Activated CD4-positive, alpha-beta T cell treated with anti-CD3 and anti-CD28 coated beads, Interleukin-10, Interleukin-2, amounts not matched to agents 100 ng/mL and 50 ng/mL, durations not matched to agents 16 hours and 8 hours (primary cell): Measurements from ENCODE around the gene ADGRB3.
"Not testable (repeated sequence)": the region's sequence is repeated elsewhere in the genome, so short reads cannot be mapped to it uniquely, and the experiment has no call there.

Experiments
- DNase-seq: peaks from one replicate; pipeline ENCODE4 v3.0.0-alpha.2; 2020

ADGRB3 gene

DNA sequence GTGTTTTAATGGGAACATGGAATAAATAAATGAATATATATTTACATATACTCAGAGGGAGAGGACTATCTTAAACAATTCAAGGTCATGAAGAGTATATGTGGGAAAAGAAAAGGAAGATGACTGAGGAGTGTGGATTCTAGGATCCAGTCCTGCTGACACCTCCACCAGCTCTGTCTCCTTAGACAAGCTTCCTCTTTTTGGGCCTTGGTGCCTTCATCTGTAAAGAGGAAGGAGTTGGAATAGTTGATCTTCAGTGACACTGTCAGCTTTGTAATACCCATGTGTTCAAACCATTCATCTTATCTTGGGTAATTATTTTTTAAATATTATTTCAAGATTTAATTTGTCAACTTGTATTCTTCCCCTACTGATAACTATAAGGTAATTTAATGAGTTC lies 338.0 kb downstream of the ADGRB3 start:
- DNase-seq, result no peak

DNA sequence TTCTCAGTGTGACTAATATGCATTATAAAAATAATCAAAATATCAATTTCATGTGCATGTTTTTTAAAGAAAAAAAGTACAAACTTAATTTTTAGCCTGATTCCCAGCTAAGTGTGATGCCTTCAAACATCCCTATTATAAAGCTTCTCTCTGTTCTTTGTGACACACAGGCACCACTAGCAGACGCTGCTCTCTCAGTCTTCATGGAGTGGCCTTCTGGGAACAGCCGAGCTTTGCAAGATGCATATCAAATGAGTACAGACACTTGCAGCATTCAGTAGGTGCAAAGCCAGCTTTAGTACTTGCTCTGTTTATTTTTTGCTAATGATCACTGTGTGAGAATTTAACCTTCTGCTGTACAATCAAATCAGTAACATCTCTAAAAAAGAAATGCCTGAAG lies 340.0 kb downstream of the ADGRB3 start:
- no peak for DNase-seq

DNA sequence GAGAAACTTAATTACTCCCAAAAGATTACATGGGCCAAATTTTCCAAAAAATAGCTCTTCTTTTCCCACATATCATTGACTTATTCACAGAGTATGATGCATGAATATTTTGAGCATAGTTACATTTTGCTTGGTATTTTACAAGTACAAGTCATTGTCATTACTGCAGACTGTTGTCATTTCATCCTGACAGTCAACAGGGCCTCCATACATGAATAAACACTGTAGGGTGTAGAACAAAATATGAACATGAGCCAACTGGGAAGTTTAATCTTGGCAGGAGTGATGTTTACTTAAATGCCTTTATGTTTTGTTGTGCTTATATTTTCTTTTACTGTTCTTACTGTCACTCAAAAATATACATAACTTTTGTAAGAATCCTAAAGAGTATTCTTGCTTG lies 340.7 kb downstream of the ADGRB3 start:
- no peak for DNase-seq

- DNase-seq, result no peak
Observed at GRCh38 chr6:68976260-68976659, 341.2 kb downstream of the ADGRB3 start.

DNA sequence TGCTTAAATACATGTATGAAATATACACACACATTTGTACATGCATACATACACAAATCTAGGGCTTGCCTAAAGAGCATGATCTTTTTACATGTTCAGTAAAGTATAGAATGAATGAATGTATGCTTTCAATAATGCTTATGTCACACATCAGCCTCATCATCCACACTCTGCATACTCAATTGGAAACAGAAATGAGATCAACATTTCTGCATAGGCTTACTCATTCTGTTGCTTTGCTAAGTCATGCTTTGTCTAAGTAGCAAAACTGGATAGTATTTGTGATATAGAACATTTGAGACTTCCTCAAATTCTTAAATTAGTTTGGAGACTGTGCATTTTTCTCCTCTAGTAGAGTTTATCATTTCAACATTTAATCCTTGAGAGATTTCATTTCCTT lies 343.3 kb downstream of the ADGRB3 start:
- DNase-seq, result peak; percentile 22

DNA sequence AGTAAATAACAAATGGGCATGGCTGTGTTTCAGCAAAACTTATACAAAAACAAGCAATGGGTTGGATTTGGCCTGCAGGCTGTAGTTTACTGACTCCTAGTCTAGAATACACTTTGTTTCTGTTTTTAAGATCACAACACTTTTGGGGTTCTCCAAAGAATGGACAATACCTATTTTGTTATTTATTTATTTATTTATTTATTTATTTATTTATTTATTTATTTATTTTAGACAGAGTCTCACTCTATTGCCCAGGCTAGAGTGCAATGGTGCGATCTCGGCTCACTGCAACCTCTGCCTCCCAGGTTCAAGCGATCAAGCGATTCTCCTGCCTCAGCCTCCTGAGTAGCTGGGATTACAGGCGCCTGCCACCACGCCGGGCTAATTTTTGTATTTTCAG lies 346.6 kb downstream of the ADGRB3 start:
- DNase-seq, result not testable (repeated sequence)

DNA sequence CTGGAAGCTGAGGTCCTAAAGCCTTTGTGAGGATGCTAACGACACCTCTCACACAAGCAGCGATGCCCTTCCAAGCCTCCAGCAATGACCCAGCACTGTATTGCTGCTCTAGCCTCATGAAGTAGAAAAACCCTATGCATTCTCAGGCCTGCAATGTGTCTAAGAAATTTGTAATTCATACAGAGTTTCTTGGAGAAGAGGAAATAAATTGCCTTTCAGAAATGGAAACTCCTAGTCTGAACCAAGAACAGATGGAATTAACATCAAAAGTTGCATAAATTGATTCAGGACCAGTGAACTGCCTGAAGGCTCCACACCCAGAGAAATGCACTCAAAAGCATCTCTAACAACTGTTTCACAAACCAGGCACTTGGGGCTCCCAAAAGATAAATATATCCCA lies 353.6 kb downstream of the ADGRB3 start:
- no peak for DNase-seq

- no peak for DNase-seq
Observed at GRCh38 chr6:68990317-68990716, 355.2 kb downstream of the ADGRB3 start.

DNA sequence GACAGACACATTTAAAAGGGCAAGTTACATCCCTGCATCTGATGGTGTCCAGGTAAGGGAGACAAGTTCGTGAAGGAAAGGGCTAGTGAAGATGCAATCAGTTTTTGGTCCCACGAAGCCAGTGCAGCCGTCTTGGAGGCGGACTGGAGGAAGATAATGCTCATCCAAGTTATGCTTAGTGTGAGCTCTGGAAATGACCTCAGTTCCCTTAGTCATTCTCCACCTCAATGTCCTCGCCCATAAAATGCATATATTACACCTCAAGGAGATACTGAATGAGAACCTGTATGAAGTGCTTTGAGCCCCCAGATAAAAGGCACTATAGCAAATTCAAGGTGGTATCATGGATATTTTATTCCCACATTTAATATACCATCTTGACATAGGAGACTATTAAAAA lies 358.8 kb downstream of the ADGRB3 start:
- DNase-seq, result no peak

GRCh38 chr6:68994521-68994920 lies 359.4 kb downstream of the ADGRB3 start:
- DNase-seq, result no peak

GRCh38 chr6:69005199-69005598 lies 370.1 kb downstream of the ADGRB3 start:
- peak; percentile 13 for DNase-seq

GRCh38 chr6:69007781-69008180 lies 372.7 kb downstream of the ADGRB3 start:
- DNase-seq, result no peak

- no peak for DNase-seq
Observed at GRCh38 chr6:69012211-69012610, 377.1 kb downstream of the ADGRB3 start.

DNA sequence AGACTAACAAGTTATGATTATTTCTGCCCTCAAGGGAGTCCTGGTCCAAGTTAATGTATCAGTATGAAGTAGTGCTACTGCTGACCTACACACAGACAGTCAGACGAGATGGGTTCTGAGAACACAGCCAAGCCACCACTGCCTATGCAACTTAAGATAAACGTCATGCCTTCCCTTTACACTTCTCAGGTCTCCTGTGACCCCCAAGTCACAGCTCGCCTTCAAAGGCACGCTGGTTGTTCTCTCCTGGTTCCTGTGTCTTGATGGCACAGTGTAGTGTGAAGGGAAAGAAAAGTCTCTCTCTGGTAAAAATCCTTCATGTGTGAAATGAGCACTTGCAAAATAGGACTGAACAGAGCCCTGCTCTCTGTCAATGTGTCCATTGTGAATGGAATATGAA lies 377.8 kb downstream of the ADGRB3 start:
- DNase-seq, result no peak

GRCh38 chr6:69018906-69019305 lies 383.8 kb downstream of the ADGRB3 start:
- no peak for DNase-seq

GRCh38 chr6:69019832-69020231 lies 384.8 kb downstream of the ADGRB3 start:
- no peak for DNase-seq

DNA sequence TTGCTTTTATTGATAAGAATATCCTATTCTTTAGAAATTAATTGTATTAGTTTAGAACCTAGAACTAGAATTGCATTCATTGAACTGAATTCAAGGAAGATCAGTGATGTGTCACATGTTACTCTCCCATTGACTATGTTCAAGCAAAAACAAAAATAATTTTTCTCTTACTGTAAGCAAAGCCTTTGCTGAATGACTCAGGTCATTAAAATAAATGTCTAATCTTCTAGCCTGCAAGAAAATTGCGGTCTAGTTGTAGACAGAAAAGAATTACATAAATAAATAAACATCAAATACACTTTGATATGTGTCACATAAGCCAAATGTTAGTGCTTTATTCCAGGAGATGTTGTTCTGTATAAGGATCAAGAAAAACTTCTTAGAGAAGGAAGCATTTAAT lies 387.9 kb downstream of the ADGRB3 start:
- no peak for DNase-seq

GRCh38 chr6:69026243-69026642 lies 391.2 kb downstream of the ADGRB3 start:
- DNase-seq, result no peak

GRCh38 chr6:69026715-69027114 lies 391.6 kb downstream of the ADGRB3 start:
- DNase-seq, result no peak

DNA sequence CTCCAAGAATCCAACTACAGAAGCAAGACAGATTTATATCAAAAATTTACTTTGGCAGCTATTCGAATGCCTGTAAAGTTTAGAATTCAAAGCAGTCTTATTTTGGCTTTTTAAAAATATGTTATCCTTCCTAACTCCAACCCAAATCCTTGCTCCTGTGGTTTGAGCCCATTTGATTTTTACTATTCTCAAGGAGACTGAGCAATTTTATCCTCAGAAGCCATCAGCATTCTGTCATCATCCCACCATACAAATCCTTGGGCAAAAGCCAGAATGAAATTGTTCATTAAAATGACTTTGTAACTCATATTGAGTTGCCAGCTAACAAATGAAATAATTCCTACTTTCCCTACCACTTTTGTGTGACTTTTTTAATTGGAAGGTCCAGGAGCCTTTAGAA lies 392.8 kb downstream of the ADGRB3 start:
- DNase-seq, result no peak

- DNase-seq, result no peak
Observed at GRCh38 chr6:69038841-69039240, 403.8 kb downstream of the ADGRB3 start.

GRCh38 chr6:69042297-69042696 lies 407.2 kb downstream of the ADGRB3 start:
- no peak for DNase-seq

- DNase-seq, result no peak
Observed at GRCh38 chr6:69044534-69044933, 409.5 kb downstream of the ADGRB3 start.

DNA sequence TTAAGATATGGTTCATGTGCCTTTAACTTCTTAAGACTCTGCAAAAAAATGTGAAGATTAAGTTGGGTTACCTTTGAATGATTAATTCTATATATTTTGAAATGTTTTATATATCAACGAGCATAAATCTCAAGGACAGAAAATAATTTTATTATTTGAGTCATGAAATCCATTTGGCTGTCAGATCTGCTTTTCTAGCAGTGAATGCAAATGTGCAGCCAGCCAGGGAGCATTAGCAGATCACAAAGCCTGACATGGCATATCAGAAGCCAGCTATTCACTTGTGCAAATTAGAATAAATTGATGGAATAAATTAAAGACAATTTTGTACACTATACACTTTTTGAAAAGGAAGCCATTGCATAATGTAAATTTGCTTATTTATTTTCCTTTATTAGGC lies 424.3 kb downstream of the ADGRB3 start:
- no peak for DNase-seq

DNA sequence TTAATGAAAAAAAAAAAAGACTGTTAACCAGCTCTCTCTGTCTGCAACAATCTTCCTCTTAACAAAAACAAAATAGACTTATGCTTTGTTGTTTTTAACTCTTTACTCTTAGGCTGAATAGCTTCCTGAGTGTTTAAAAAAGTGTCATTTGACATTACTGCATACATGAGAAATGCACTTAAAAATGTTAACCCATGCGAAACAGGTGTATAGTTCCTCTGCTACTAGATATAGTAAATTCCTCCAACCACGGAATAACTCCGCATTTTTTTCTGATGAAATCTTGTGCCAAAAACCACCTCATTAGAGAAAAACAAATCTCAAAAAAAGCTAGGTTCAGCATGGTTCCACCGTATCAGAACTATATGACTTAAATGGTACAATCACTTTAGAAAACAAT lies 426.0 kb downstream of the ADGRB3 start:
- DNase-seq, result no peak

DNA sequence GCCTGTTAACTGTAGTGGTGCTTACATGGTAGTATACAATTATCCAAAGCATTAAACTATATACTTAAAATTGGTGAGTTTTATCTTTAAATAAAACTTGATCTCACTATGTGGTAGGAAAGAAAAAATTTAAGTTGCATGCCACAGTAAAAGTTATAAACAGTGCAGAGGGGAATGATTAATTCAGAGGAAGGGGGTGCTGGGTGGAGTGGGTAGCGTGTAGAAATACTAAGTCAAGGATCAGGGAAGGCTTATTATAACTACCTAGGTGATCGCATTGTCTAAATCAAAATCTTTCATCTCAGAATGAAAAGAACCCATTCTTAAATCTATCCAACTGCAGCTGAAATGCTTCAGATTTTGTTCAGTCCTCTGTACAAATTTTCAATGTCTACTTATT lies 428.3 kb downstream of the ADGRB3 start:
- DNase-seq, result no peak
